Panc1 (cell line): ENCODE results near the gene NPIPB6. TPM values are rescaled to one million over a fixed set of nuclear protein-coding genes. Genes with fewer than 3 reads are reported as not detected.

Experiments used
- ATAC-seq: fragments of 200-7000 bp; cut with Tn5 transposase; 2 replicates; pipeline ENCODE4 v1.9.1; 2020; ENCODE audit warnings: mild to moderate bottlenecking, moderate library complexity
- BruUV-seq: library from RNA; stranded (reverse); fragments of 400-500 nt; replicated peaks from 2 replicates; lab custom pipeline; 2021; lab: Mats Ljungman, UMichigan
- CTCF ChIA-PET: fragments of 300-600 bp; sonication (Branson Sonifier 250); formaldehyde crosslinking; loops from one replicate; lab custom pipeline; 2022; ENCODE audit warnings: antibody characterized with exemption; lab: Charles Lee
- POLR2A ChIA-PET: fragments of 300-600 bp; sonication (Branson Sonifier 250); formaldehyde crosslinking; loops from one replicate; lab custom pipeline; 2022; ENCODE audit warnings: antibody characterized with exemption; lab: Charles Lee
- DNase-seq: peaks from one replicate; pipeline ENCODE4 v3.0.0-alpha.2; 2010; ENCODE audit warnings: low read depth, low spot score
- H3K27ac ChIP-seq: 2 replicates; pipeline ENCODE4 v1.5.1; 2011; ENCODE audit warnings: mild to moderate bottlenecking, low read length, inconsistent platforms
- H3K27me3 ChIP-seq: fragments of 200-500 bp; sonication (Bioruptor generic); 2 replicates; pipeline ENCODE4 v1.6.0; 2014; ENCODE audit warnings: low read length, inconsistent platforms; ENCODE audit not compliant: control insufficient read depth, insufficient read depth
- H3K36me3 ChIP-seq: fragments of 200-500 bp; sonication (Bioruptor generic); 2 replicates; pipeline ENCODE4 v1.5.1; 2014; ENCODE audit warnings: inconsistent platforms, mild to moderate bottlenecking, low read length, moderate library complexity; ENCODE audit not compliant: control insufficient read depth, insufficient read depth
- H3K4me1 ChIP-seq: 2 replicates; pipeline ENCODE4 v1.5.1; 2011; ENCODE audit warnings: inconsistent platforms, mild to moderate bottlenecking, low read length, moderate library complexity; ENCODE audit not compliant: control insufficient read depth, insufficient read depth
- H3K4me3 ChIP-seq, 2 experiments: 2 replicates each; pipeline ENCODE4 v1.5.1; 2011 to 2012; ENCODE audit warnings: low read depth in 2 of 2, low read length in 2 of 2, mild to moderate bottlenecking in 2 of 2, inconsistent platforms in 1 of 2, moderate library complexity in 1 of 2
- H3K9me3 ChIP-seq: fragments of 200-500 bp; sonication (Bioruptor generic); 2 replicates; pipeline ENCODE4 v1.5.1; 2014; ENCODE audit warnings: low read depth, mild to moderate bottlenecking, inconsistent platforms, low read length, moderate library complexity; ENCODE audit not compliant: control insufficient read depth, insufficient read depth
- POLR2AphosphoS5 ChIP-seq: IDR thresholded peaks from 2 replicates; pipeline ENCODE4 v1.6.1; 2012; ENCODE audit warnings: mild to moderate bottlenecking, low read depth, low read length, moderate library complexity
- SIN3A ChIP-seq: IDR thresholded peaks from 2 replicates; pipeline ENCODE4 v1.6.1; 2012; ENCODE audit warnings: low read depth, mild to moderate bottlenecking, low read length, moderate library complexity, borderline replicate concordance; ENCODE audit not compliant: insufficient read depth
- TCF7L2 ChIP-seq: IDR thresholded peaks from 2 replicates; pipeline ENCODE4 v1.6.1; 2011; ENCODE audit warnings: mild to moderate bottlenecking, low read depth, low read length, inconsistent platforms
- in situ Hi-C: cut with HindIII; loops from 2 replicates; pipeline ENCODE4 v1.10.0; 2016; ENCODE audit warnings: low sequenced_read_pairs, low pct_unique_long_range_greater_than_20kb
- intact Hi-C: fragments of 100-400 bp; cut with micrococcal nuclease; formaldehyde crosslinking; loops from one replicate; pipeline ENCODE4 v1.10.0; 2022; ENCODE audit not compliant: unreplicated experiment
- total RNA-seq: library from RNA; stranded (reverse); gene quantifications from one replicate; pipeline ENCODE4 v1.2.1, GENCODE V29; 2021; ENCODE audit not compliant: unreplicated experiment
- TF ChIP-seq, protein P1 (sequence below): fragments of 450-650 bp; IDR thresholded peaks from 2 replicates; pipeline ENCODE4 v1.5.1; 2017; ENCODE audit warnings: mild to moderate bottlenecking
- TF ChIP-seq, protein P2 (sequence below), 2 experiments: IDR thresholded peaks; 2 replicates each; pipeline ENCODE4 v1.6.1; 2011 to 2012; ENCODE audit warnings: low read depth in 2 of 2, control low read depth in 1 of 2, low read length in 1 of 2, mild to moderate bottlenecking in 1 of 2, moderate library complexity in 1 of 2; ENCODE audit not compliant: insufficient read depth in 1 of 2

The NPIPB6 gene
- total RNA-seq, 1 experiment from 2014 or later: 1.3 TPM

DNA sequence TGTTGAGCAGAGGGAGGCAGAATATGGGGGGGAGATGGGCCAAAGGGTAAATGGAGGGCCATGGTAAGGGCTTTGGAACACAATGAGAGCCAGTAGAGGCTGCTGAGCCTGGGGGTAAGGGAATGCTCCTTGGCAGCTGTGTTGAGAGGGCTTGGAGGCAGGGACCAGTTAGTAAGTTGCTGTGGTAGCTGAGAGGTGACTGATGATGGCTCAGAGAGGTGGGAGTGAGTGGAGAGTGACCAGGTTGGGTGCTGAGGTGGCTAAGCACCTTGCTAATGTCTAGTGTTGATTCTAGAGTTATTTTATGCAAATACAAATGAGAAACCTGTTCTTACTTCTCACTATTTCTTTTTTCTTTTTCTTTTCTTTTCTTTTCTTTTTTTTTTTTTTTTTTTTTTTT is 60.2 kb downstream of the NPIPB6 start:
- H3K4me3 ChIP-seq: no peak overlapping the region
- intact Hi-C loops: no loop called here
- ATAC-seq (no peak), DNase-seq (no peak)
- no peak overlapping the region for H3K27ac ChIP-seq
- H3K4me1 ChIP-seq: no peaks in the 10 kb centered on the region
- BruUV-seq: no TSS peak
- TF ChIP-seq TCF7L2: no peak
- TF ChIP-seq, protein P1, sequence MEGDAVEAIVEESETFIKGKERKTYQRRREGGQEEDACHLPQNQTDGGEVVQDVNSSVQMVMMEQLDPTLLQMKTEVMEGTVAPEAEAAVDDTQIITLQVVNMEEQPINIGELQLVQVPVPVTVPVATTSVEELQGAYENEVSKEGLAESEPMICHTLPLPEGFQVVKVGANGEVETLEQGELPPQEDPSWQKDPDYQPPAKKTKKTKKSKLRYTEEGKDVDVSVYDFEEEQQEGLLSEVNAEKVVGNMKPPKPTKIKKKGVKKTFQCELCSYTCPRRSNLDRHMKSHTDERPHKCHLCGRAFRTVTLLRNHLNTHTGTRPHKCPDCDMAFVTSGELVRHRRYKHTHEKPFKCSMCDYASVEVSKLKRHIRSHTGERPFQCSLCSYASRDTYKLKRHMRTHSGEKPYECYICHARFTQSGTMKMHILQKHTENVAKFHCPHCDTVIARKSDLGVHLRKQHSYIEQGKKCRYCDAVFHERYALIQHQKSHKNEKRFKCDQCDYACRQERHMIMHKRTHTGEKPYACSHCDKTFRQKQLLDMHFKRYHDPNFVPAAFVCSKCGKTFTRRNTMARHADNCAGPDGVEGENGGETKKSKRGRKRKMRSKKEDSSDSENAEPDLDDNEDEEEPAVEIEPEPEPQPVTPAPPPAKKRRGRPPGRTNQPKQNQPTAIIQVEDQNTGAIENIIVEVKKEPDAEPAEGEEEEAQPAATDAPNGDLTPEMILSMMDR: no peak
- TF ChIP-seq SIN3A: no peak
- TF ChIP-seq, protein P2, sequence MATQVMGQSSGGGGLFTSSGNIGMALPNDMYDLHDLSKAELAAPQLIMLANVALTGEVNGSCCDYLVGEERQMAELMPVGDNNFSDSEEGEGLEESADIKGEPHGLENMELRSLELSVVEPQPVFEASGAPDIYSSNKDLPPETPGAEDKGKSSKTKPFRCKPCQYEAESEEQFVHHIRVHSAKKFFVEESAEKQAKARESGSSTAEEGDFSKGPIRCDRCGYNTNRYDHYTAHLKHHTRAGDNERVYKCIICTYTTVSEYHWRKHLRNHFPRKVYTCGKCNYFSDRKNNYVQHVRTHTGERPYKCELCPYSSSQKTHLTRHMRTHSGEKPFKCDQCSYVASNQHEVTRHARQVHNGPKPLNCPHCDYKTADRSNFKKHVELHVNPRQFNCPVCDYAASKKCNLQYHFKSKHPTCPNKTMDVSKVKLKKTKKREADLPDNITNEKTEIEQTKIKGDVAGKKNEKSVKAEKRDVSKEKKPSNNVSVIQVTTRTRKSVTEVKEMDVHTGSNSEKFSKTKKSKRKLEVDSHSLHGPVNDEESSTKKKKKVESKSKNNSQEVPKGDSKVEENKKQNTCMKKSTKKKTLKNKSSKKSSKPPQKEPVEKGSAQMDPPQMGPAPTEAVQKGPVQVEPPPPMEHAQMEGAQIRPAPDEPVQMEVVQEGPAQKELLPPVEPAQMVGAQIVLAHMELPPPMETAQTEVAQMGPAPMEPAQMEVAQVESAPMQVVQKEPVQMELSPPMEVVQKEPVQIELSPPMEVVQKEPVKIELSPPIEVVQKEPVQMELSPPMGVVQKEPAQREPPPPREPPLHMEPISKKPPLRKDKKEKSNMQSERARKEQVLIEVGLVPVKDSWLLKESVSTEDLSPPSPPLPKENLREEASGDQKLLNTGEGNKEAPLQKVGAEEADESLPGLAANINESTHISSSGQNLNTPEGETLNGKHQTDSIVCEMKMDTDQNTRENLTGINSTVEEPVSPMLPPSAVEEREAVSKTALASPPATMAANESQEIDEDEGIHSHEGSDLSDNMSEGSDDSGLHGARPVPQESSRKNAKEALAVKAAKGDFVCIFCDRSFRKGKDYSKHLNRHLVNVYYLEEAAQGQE (IDR thresholded peaks at IDR 0.05; ENCODE audit: insufficient read depth in 1 of 2, low read depth in 2 of 2, low read length in 1 of 2): no peak
- TF ChIP-seq POLR2AphosphoS5: no peak
- ChIA-PET CTCF (interaction anchor here (2.2 kb wide), 1 partner anchor 18 kb away, joined by 11 read pairs; no protein-coding TSS in a partner anchor), POLR2A (no interaction called here)
- H3K36me3 ChIP-seq: no peaks in the 10 kb centered on the region
- no peaks in the 10 kb centered on the region for H3K9me3 ChIP-seq
- in situ Hi-C loops: no loop called here
- no peaks in the 10 kb centered on the region for H3K27me3 ChIP-seq

DNA sequence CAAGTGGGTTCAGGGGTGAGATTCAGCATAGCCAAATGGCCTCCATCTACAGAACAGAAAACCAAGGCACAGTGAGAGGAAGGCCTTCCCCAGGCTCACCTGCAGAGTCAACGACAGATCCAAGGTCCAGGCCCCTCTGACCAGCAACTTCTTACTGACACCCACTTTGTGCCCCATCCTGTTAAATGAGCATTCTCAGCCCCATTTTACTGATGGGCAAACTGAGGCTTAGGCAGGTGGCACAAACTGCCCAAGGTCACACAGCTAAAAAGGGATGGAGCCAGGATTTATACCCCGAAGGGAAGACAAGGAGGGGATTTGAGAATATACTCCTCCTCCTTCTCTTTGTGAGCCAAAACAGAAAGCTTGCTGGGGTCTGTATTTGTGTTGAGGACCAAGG is 61.7 kb downstream of the NPIPB6 start:
- ATAC-seq (no peak), DNase-seq (no peak)
- Histone ChIP-seq H3K27me3 (no peaks in the 10 kb centered on the region), H3K9me3 (no peaks in the 10 kb centered on the region), H3K4me3 (no peak overlapping the region), H3K27ac (no peak overlapping the region), H3K36me3 (no peaks in the 10 kb centered on the region), H3K4me1 (no peaks in the 10 kb centered on the region)
- POLR2A ChIA-PET: no interaction called here
- BruUV-seq: no TSS peak
- in situ Hi-C loops (no loop called here), intact Hi-C loops (no loop called here)
- CTCF ChIA-PET: no interaction called here
- TF ChIP-seq, protein P2 (IDR thresholded peaks at IDR 0.05; ENCODE audit: insufficient read depth in 1 of 2, low read depth in 2 of 2, low read length in 1 of 2): no peak
- TF ChIP-seq SIN3A: no peak
- TF ChIP-seq, protein P1: no peak
- no peak for TF ChIP-seq TCF7L2
- TF ChIP-seq POLR2AphosphoS5: no peak
